Activated T-cell treated with anti-CD3 and anti-CD28 coated beads, Interleukin-2, amount 50 U/mL, for 4 hours (primary cell): Measurements from ENCODE around the gene SRGAP1. TPM values are rescaled to one million over a fixed set of nuclear protein-coding genes. Genes with fewer than 3 reads are reported as not detected.
"Not testable (repeated sequence)": the region's sequence is repeated elsewhere in the genome, so short reads cannot be mapped to it uniquely, and the experiment has no call there.

ENCODE experiments used
- ATAC-seq, 2 donors: fragments of 200-7000 bp; cut with Tn5 transposase; one replicate each; pipeline ENCODE4 v1.10.0; 2021
- DNase-seq: peaks from one replicate; pipeline ENCODE4 v3.0.0-alpha.2; 2020
- H3K27me3 Mint-ChIP-seq: one replicate; pipeline ENCODE4 v1.8.0; 2021; ENCODE audit warnings: low read depth, mixed read lengths
- H3K36me3 Mint-ChIP-seq: one replicate; pipeline ENCODE4 v1.8.0; 2022; ENCODE audit warnings: mixed read lengths; ENCODE audit not compliant: insufficient read depth
- H3K4me1 Mint-ChIP-seq: one replicate; pipeline ENCODE4 v1.8.0; 2021; ENCODE audit warnings: low read depth, mixed read lengths
- H3K4me3 Mint-ChIP-seq: one replicate; pipeline ENCODE4 v1.8.0; 2021; ENCODE audit warnings: mild to moderate bottlenecking, moderate library complexity, mixed read lengths
- H3K9me3 Mint-ChIP-seq: one replicate; pipeline ENCODE4 v1.8.0; 2021; ENCODE audit warnings: mixed read lengths
- total RNA-seq, 3 donors: library from RNA; stranded (reverse); gene quantifications; one replicate each; pipeline ENCODE4 v1.2.1, GENCODE V29; 2021

SRGAP1 gene
- total RNA-seq, 3 donors from 2014 or later: 0.27 to 0.74 (median 0.33) TPM

- Mint-ChIP-seq H3K4me3 (no peak overlapping the region), H3K27me3 (peaks cover 2% of the 10 kb centered on the region), H3K36me3 (no peaks in the 10 kb centered on the region), H3K9me3 (no peaks in the 10 kb centered on the region), H3K4me1 (no peaks in the 10 kb centered on the region)
- DNase-seq (no peak), ATAC-seq (no peak)
These were observed 218.6 kb downstream of the SRGAP1 start for GRCh38 chr12:64063121-64063520.

DNA sequence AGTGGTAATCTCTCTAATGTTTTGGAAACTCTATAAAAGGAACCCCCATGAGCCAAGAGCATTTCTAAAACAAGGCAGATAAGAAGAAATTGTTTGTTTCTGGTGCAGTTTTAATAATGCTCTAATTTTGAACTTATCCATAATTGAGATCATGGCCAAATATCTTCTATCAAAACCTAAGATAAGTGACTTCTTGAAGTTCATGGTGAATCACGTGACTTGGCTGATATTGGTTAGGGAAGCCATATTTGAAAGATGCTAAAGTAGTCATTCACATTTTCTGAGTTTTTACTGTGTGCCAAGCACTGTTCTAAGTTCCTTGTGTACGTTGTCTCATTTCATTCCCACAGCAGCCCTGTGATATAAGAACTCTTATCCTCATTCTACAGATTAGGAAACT, 219.7 kb downstream of the SRGAP1 start:
- ATAC-seq: no peak
- peaks cover 2% of the 10 kb centered on the region for H3K27me3 Mint-ChIP-seq
- H3K4me1 Mint-ChIP-seq: no peaks in the 10 kb centered on the region
- H3K4me3 Mint-ChIP-seq: no peak overlapping the region
- no peaks in the 10 kb centered on the region for H3K36me3 Mint-ChIP-seq
- H3K9me3 Mint-ChIP-seq: no peaks in the 10 kb centered on the region
- no peak for DNase-seq

- no peaks in the 10 kb centered on the region for H3K9me3 Mint-ChIP-seq
- ATAC-seq: no peak
- H3K36me3 Mint-ChIP-seq: no peaks in the 10 kb centered on the region
- DNase-seq: no peak
- peaks cover 2% of the 10 kb centered on the region for H3K27me3 Mint-ChIP-seq
- no peaks in the 10 kb centered on the region for H3K4me1 Mint-ChIP-seq
- H3K4me3 Mint-ChIP-seq: no peak overlapping the region
These were observed 220.2 kb downstream of the SRGAP1 start for GRCh38 chr12:64064706-64065105.

GRCh38 chr12:64065881-64066451, 221.5 kb downstream of the SRGAP1 start:
- ATAC-seq: no peak
- no peaks in the 10 kb centered on the region for H3K9me3 Mint-ChIP-seq
- H3K4me1 Mint-ChIP-seq: no peaks in the 10 kb centered on the region
- no peak overlapping the region for H3K4me3 Mint-ChIP-seq
- H3K36me3 Mint-ChIP-seq: no peaks in the 10 kb centered on the region
- H3K27me3 Mint-ChIP-seq: peaks cover 2% of the 10 kb centered on the region
- no peak for DNase-seq

DNA sequence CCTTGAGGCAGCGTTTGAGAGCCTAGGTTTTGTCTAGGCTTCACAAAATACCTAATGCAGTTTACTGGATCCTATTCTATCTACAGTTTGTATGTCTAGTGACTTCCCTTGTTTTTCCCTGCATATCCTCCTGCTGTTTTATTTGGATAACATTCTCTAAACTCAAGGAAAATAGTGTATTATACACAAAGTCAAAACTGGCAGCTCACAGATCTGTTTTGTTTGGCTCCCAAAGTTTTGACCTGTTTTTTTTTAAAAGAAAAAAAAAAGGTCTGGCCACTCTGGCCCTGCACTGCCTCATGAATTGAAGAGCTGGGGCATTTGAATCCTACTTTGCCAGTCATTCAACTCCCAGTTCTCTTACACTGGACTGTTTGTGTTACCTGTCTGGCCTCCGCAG, 222.3 kb downstream of the SRGAP1 start:
- no peaks in the 10 kb centered on the region for H3K36me3 Mint-ChIP-seq
- no peak overlapping the region for H3K4me3 Mint-ChIP-seq
- no peak for DNase-seq
- H3K27me3 Mint-ChIP-seq: peaks cover 2% of the 10 kb centered on the region
- no peaks in the 10 kb centered on the region for H3K9me3 Mint-ChIP-seq
- ATAC-seq: no peak
- H3K4me1 Mint-ChIP-seq: no peaks in the 10 kb centered on the region

- no peak overlapping the region for H3K4me3 Mint-ChIP-seq
- H3K9me3 Mint-ChIP-seq: no peaks in the 10 kb centered on the region
- no peaks in the 10 kb centered on the region for H3K36me3 Mint-ChIP-seq
- peaks cover 4% of the 10 kb centered on the region for H3K27me3 Mint-ChIP-seq
- ATAC-seq: no peak
- no peak for DNase-seq
- H3K4me1 Mint-ChIP-seq: no peaks in the 10 kb centered on the region
These were observed 226.0 kb downstream of the SRGAP1 start for GRCh38 chr12:64070454-64070853.

DNA sequence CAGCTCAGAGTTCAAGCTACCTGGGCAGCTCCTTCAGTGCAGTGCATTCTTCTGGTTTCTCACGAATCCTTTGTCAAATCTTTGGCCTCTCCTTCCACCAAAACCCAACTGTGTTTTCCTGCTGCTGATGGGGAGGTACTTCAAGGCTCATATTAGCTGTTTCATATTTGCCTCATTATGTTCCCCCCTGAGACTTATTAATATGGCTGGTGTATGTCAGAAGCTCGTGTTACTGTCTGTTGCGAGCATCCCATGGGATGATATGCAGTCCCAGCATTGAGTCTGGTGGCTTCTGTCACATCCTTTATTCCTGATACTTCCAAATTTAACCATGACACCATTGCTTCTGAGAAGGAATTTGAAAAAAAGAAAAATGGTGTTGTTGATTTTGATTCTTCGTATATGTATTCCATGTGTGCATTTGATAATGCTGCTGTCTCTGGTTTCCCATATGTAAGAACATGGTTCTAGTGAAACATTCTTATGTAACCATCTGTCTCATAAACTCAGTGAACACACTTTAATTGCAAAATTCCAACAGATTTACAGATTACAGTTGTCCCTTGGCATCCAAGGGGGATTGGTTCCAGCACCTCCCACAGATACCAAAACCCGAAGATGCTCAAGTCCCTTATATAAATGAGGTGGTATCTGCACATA, 228.5 kb downstream of the SRGAP1 start:
- Mint-ChIP-seq H3K4me1 (no peaks in the 10 kb centered on the region), H3K27me3 (peaks cover 2% of the 10 kb centered on the region), H3K4me3 (no peak overlapping the region), H3K36me3 (no peaks in the 10 kb centered on the region), H3K9me3 (no peaks in the 10 kb centered on the region)
- DNase-seq: no peak
- ATAC-seq: no peak

- H3K4me1 Mint-ChIP-seq, H3K27me3 Mint-ChIP-seq, DNase-seq: not testable (repeated sequence)
These were observed 232.1 kb downstream of the SRGAP1 start for GRCh38 chr12:64076565-64076964.

GRCh38 chr12:64077922-64078321, 233.4 kb downstream of the SRGAP1 start:
- DNase-seq: no peak
- no peaks in the 10 kb centered on the region for H3K4me1 Mint-ChIP-seq
- H3K27me3 Mint-ChIP-seq: peaks cover 2% of the 10 kb centered on the region
- H3K9me3 Mint-ChIP-seq: no peaks in the 10 kb centered on the region
- no peak overlapping the region for H3K4me3 Mint-ChIP-seq
- H3K36me3 Mint-ChIP-seq: no peaks in the 10 kb centered on the region
- ATAC-seq: no peak

More at GRCh38 chr12:64076565-64076964, 232.1 kb downstream of the SRGAP1 start:
- not testable (repeated sequence) for ATAC-seq, H3K9me3 Mint-ChIP-seq, H3K36me3 Mint-ChIP-seq, H3K4me3 Mint-ChIP-seq

DNA sequence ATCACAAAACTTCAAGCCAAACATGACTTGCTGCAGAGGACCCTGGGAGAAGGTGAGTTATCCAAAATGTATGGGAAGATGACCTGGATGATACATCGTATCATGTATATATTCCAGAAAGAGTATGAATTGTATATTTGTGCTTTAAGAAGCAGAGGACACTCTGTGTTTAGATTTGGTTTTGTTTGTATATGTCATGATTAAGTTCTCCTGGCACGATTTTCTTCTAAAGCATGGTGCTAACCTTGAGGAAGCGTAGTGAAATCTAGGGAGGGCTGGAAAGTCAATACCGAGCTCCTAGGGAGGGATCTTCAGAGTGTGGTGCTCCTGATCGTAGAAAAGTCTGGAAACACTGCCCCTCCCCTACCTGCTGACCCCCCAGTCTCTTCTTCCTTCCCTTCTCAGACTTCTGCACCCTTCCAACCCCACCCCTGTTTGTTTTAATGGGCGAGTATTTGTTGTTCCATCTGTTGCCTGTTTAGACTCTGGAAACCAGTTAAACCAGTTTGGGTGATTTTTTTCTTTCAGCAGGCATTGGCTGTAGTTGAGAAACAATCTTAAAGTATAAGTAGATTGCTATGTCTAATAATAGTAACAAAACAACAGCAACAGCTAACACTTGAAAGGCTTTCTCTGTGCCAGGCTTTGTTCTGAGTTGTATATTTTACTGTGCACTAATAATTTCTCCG, 236.0 kb downstream of the SRGAP1 start:
- Mint-ChIP-seq H3K4me3 (no peak overlapping the region), H3K36me3 (no peaks in the 10 kb centered on the region), H3K27me3 (no peaks in the 10 kb centered on the region), H3K4me1 (no peaks in the 10 kb centered on the region), H3K9me3 (no peaks in the 10 kb centered on the region)
- DNase-seq (no peak), ATAC-seq (no peak)

DNA sequence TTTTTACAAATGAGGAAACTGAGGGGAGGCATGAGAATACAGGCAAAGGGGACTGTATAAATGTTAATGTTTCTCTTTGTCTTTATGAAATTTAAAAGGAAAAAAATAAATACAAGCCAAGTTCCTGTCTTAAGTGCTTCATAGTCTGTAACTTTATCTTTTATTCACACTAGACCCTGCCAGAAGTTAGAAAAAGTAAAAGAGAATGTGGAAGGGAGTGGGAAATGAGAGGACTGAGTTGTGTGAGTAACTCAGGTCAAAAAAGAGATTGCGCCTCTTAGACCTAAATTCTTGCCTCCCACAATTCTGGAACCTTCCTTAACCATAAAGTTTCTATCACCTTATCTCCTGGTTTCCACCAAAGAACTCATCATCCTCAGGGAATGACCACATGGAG, 236.5 kb downstream of the SRGAP1 start:
- no peaks in the 10 kb centered on the region for H3K4me1 Mint-ChIP-seq
- no peaks in the 10 kb centered on the region for H3K27me3 Mint-ChIP-seq
- no peaks in the 10 kb centered on the region for H3K36me3 Mint-ChIP-seq
- H3K9me3 Mint-ChIP-seq: no peaks in the 10 kb centered on the region
- H3K4me3 Mint-ChIP-seq: no peak overlapping the region
- ATAC-seq (no peak), DNase-seq (no peak)

GRCh38 chr12:64082116-64082515, 237.6 kb downstream of the SRGAP1 start:
- H3K9me3 Mint-ChIP-seq: no peaks in the 10 kb centered on the region
- H3K27me3 Mint-ChIP-seq: no peaks in the 10 kb centered on the region
- DNase-seq: no peak
- no peaks in the 10 kb centered on the region for H3K36me3 Mint-ChIP-seq
- H3K4me3 Mint-ChIP-seq: no peak overlapping the region
- no peak for ATAC-seq
- H3K4me1 Mint-ChIP-seq: no peaks in the 10 kb centered on the region

GRCh38 chr12:64082866-64083268, 238.4 kb downstream of the SRGAP1 start:
- peaks cover 2% of the 10 kb centered on the region for H3K27me3 Mint-ChIP-seq
- no peaks in the 10 kb centered on the region for H3K4me1 Mint-ChIP-seq
- H3K36me3 Mint-ChIP-seq: no peaks in the 10 kb centered on the region
- ATAC-seq (no peak), DNase-seq (no peak)
- H3K4me3 Mint-ChIP-seq: no peak overlapping the region
- no peaks in the 10 kb centered on the region for H3K9me3 Mint-ChIP-seq

GRCh38 chr12:64083285-64084210, 239.0 kb downstream of the SRGAP1 start:
- Mint-ChIP-seq H3K9me3 (no peaks in the 10 kb centered on the region), H3K4me3 (no peak overlapping the region), H3K27me3 (peaks cover 4% of the 10 kb centered on the region), H3K36me3 (no peaks in the 10 kb centered on the region), H3K4me1 (no peaks in the 10 kb centered on the region)
- no peak for ATAC-seq
- DNase-seq: no peak
